ENCODE results near the gene CACNA1C.

Gene CACNA1C

DNA sequence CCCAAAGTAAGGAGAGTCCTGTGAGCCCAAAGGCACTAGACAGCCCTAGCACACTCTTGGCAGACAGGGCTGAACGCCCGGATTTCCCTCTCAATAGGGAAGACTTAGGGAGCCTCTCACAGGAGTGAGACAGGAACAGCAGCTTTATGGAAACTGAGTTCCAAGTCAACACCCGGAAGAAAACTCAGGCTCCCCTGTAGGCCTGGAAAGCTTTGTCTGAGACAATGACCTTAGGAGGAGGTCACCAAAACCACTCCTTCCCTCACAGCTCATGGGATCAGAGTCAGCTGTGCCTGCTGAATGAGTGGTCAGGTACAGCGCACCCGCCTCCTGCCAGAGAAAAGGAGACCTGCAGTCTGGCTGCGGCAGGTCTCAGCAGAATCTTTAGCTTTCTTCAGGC is 229.5 kb downstream of the CACNA1C start:
- no peaks in the 10 kb centered on the region for H3K27me3 ChIP-seq (ENCODE audit: insufficient read depth, low read depth, severe bottlenecking)
- DNase-seq = peak; percentile 76

GRCh38 chr12:2283480-2283879 is 230.7 kb downstream of the CACNA1C start:
- no peak overlapping the region for H3K27ac ChIP-seq
- H3K9me3 ChIP-seq (ENCODE audit: severe bottlenecking) = no peaks in the 10 kb centered on the region
- TF ChIP-seq, protein P1, sequence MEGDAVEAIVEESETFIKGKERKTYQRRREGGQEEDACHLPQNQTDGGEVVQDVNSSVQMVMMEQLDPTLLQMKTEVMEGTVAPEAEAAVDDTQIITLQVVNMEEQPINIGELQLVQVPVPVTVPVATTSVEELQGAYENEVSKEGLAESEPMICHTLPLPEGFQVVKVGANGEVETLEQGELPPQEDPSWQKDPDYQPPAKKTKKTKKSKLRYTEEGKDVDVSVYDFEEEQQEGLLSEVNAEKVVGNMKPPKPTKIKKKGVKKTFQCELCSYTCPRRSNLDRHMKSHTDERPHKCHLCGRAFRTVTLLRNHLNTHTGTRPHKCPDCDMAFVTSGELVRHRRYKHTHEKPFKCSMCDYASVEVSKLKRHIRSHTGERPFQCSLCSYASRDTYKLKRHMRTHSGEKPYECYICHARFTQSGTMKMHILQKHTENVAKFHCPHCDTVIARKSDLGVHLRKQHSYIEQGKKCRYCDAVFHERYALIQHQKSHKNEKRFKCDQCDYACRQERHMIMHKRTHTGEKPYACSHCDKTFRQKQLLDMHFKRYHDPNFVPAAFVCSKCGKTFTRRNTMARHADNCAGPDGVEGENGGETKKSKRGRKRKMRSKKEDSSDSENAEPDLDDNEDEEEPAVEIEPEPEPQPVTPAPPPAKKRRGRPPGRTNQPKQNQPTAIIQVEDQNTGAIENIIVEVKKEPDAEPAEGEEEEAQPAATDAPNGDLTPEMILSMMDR (IDR thresholded peaks at IDR 0.05; ENCODE audit: low read depth, low read length) = no peak
- no peak for DNase-seq
- H3K27me3 ChIP-seq (ENCODE audit: insufficient read depth, low read depth, severe bottlenecking) = no peaks in the 10 kb centered on the region
- H3K4me3 ChIP-seq (ENCODE audit: low read depth, low read length) = no peak overlapping the region
- H3K36me3 ChIP-seq = no peaks in the 10 kb centered on the region

More for the DNA sequence above, 229.5 kb downstream of the CACNA1C start:
- TF ChIP-seq, protein P1 (IDR thresholded peaks at IDR 0.05; ENCODE audit: low read depth, low read length) = peak; percentile 66
- Histone ChIP-seq H3K9me3 (ENCODE audit: severe bottlenecking) (no peaks in the 10 kb centered on the region), H3K27ac (peak overlapping the region; percentile 6; the same call in 1 of the 2 replicates), H3K36me3 (no peaks in the 10 kb centered on the region), H3K4me3 (ENCODE audit: low read depth, low read length) (no peak overlapping the region)

- no peak for DNase-seq
These were observed 231.1 kb downstream of the CACNA1C start for GRCh38 chr12:2283916-2284315.

DNA sequence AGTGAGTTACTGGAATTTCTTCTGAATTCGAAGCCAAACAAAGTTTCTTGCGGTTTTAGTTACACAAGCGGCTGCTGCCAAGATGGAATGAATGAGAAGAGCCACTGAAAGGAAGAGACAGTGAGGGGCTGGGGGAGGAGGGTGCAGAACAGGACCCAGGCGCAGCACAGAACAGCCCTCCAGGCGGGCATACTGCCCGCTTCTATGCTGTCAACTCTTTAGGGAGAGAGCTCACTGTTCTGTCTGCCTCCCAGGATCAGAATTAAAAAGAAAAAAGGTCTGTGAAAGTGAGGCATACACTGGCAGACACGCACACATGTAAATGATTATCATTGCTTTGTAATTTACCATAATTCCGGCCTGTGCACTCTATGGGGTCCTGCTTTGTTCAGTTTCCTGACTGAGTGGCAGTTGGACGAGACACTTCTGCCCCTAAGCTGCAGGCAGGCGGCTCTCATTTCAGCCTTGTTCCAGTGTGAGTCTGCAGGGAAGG is 231.6 kb downstream of the CACNA1C start:
- H3K4me3 ChIP-seq (ENCODE audit: low read depth, low read length) = no peak overlapping the region
- TF ChIP-seq, protein P1 (IDR thresholded peaks at IDR 0.05; ENCODE audit: low read depth, low read length) = no peak
- H3K27ac ChIP-seq = no peak overlapping the region
- H3K36me3 ChIP-seq = no peaks in the 10 kb centered on the region
- no peaks in the 10 kb centered on the region for H3K9me3 ChIP-seq (ENCODE audit: severe bottlenecking)
- DNase-seq = no peak
- H3K27me3 ChIP-seq (ENCODE audit: insufficient read depth, low read depth, severe bottlenecking) = no peaks in the 10 kb centered on the region

More at GRCh38 chr12:2283916-2284315, 231.1 kb downstream of the CACNA1C start:
- no peak overlapping the region for H3K4me3 ChIP-seq (ENCODE audit: low read depth, low read length)
- no peaks in the 10 kb centered on the region for H3K27me3 ChIP-seq (ENCODE audit: insufficient read depth, low read depth, severe bottlenecking)
- H3K27ac ChIP-seq = no peak overlapping the region
- TF ChIP-seq, protein P1 (IDR thresholded peaks at IDR 0.05; ENCODE audit: low read depth, low read length) = no peak
- H3K36me3 ChIP-seq = no peaks in the 10 kb centered on the region
- no peaks in the 10 kb centered on the region for H3K9me3 ChIP-seq (ENCODE audit: severe bottlenecking)

DNA sequence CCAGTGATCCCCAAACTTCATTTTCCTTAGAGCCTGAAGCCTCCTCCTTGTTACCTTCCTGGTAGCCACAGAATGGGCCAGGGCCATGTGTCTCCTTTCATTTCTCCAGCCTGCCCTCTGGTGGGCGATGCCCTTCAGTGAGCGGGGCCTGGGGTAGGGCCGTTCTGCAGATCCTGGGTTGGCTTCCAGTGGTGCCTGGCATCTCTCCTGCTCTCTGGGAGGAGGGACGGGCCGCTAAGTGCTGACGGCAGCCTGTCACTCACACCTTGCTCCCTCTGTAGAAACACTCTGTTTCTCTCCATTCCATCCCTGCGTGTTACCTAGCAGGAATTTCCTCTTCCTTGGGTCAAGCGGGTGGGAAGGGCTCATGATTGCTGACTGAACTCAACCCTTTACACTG is 232.1 kb downstream of the CACNA1C start:
- DNase-seq = peak; percentile 84
- Histone ChIP-seq H3K4me3 (ENCODE audit: low read depth, low read length) (no peak overlapping the region), H3K27ac (no peak overlapping the region), H3K36me3 (no peaks in the 10 kb centered on the region), H3K9me3 (ENCODE audit: severe bottlenecking) (no peaks in the 10 kb centered on the region), H3K27me3 (ENCODE audit: insufficient read depth, low read depth, severe bottlenecking) (no peaks in the 10 kb centered on the region)
- TF ChIP-seq, protein P1 (IDR thresholded peaks at IDR 0.05; ENCODE audit: low read depth, low read length) = peak; percentile 85

- Histone ChIP-seq H3K9me3 (ENCODE audit: severe bottlenecking) (no peaks in the 10 kb centered on the region), H3K4me3 (ENCODE audit: low read depth, low read length) (no peak overlapping the region), H3K27ac (no peak overlapping the region), H3K27me3 (ENCODE audit: insufficient read depth, low read depth, severe bottlenecking) (no peaks in the 10 kb centered on the region), H3K36me3 (no peaks in the 10 kb centered on the region)
- no peak for DNase-seq
- TF ChIP-seq, protein P1 (IDR thresholded peaks at IDR 0.05; ENCODE audit: low read depth, low read length) = no peak
These were observed 232.7 kb downstream of the CACNA1C start for GRCh38 chr12:2285462-2285861.
